Measurements from ENCODE around the gene SLC7A4. TPM values are rescaled to one million over a fixed set of nuclear protein-coding genes. Genes with fewer than 3 reads are reported as not detected.

SLC7A4 gene
- total and polyA plus RNA-seq, 3 donors from 2014 or later, result 54.8 to 64.8 (median 60.3) TPM

DNA sequence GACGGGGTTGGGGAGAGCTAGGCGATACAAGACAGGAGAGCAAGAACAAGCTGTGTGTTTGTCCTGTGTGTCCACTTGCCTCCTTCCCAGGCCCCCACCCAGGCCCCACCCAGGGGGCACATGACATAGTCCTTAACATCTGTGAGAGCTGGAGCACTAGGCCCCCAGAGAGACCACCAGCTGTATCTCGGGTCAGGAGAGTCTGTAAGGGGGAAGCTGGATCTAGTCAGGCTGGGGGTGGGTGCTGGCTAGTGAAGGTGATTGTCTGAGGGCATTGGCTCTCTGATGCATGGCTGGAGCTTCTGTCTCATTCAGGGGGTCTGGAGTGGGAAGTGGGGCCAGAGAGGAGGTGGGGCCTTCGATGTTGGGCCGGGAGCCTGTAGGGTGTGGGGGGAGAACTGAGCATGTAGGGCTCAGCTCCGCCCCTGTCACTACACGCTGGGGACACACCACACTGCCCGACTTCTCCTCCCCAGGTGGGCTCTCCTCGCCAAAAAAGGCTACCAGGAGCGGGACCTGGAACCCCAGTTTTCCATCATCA lies 16.8 kb downstream of the SLC7A4 start:
- Histone ChIP-seq H3K27ac (peak overlapping the region; percentile 30 to 45), H3K4me3 (no peak overlapping the region), H3K4me1 (peaks cover 18% of the 10 kb centered on the region), H3K36me3 (ENCODE audit: low read depth, missing control alignments) (no peaks in the 10 kb centered on the region), H3K9me3 (no peaks in the 10 kb centered on the region), H3K27me3 (no peaks in the 10 kb centered on the region)
- WGBS, 2 donors, result 67 to 72% methylated on average over 7 to 10 of the region's 10 CpGs
- intact Hi-C loops (cut with DNase I; ENCODE audit: low total_unique reads), result no loop called here
- TF ChIP-seq POLR2A (IDR thresholded peaks at IDR 0.05), result no peak
- TF ChIP-seq, protein P1, sequence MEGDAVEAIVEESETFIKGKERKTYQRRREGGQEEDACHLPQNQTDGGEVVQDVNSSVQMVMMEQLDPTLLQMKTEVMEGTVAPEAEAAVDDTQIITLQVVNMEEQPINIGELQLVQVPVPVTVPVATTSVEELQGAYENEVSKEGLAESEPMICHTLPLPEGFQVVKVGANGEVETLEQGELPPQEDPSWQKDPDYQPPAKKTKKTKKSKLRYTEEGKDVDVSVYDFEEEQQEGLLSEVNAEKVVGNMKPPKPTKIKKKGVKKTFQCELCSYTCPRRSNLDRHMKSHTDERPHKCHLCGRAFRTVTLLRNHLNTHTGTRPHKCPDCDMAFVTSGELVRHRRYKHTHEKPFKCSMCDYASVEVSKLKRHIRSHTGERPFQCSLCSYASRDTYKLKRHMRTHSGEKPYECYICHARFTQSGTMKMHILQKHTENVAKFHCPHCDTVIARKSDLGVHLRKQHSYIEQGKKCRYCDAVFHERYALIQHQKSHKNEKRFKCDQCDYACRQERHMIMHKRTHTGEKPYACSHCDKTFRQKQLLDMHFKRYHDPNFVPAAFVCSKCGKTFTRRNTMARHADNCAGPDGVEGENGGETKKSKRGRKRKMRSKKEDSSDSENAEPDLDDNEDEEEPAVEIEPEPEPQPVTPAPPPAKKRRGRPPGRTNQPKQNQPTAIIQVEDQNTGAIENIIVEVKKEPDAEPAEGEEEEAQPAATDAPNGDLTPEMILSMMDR (IDR thresholded peaks at IDR 0.05), result no peak
- DNase-seq, result no peak

- Histone ChIP-seq H3K27me3 (no peaks in the 10 kb centered on the region), H3K4me1 (peaks cover 18% of the 10 kb centered on the region), H3K9me3 (no peaks in the 10 kb centered on the region), H3K4me3 (peak within 1 kb of the TSS; percentile 29 to 61), H3K36me3 (ENCODE audit: low read depth, missing control alignments) (no peaks in the 10 kb centered on the region), H3K27ac (peak within 1 kb of the TSS; percentile 39 to 45)
- TF ChIP-seq, protein P1 (IDR thresholded peaks at IDR 0.05), result no peak
- peak; percentile 89 for DNase-seq
- WGBS, 2 donors, result 19 to 22% methylated on average over 10 to 12 of the region's 12 CpGs
- intact Hi-C loops (cut with DNase I; ENCODE audit: low total_unique reads), result no loop called here
These were observed 17.5 kb downstream of the SLC7A4 start, which contains the start of gene P2RX6 for GRCh38 chr22:21014726-21015465. P2RX6 (plus strand) TSS chr22:21015165; CDS start chr22:21015175, 10 bp downstream.

DNA sequence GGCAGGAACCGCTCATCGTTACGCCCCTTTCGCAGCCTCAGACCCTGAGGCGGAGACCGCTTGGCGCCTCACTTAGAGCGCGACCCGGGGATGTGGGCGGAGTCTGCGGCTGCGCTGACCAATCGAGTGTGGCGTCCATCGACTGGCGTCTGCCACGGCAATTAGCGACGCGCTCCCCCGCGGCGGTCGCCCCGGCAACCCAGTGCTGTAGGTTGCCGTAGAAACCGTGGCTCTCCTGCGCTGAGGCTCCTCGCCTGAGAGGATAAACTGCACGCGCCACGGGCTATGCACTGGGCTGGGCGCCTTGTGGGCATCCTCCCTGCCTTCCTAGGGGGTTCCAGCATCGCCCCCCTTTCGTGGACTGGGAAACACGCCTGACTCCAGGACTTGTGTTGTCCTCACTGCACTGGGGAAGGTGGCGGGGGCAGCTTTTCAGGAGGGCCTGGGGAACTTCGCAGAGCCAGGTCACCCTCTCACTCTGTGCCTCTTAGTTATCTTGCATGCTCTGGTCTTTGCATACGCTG lies 18.1 kb downstream of the SLC7A4 start:
- H3K4me3 ChIP-seq, result peak overlapping the region; percentile 29 to 61
- DNase-seq, result peak; percentile 95
- peaks cover 18% of the 10 kb centered on the region for H3K4me1 ChIP-seq
- H3K36me3 ChIP-seq (ENCODE audit: low read depth, missing control alignments), result no peaks in the 10 kb centered on the region
- TF ChIP-seq, protein P1 (IDR thresholded peaks at IDR 0.05), result no peak
- no peak for TF ChIP-seq POLR2A (IDR thresholded peaks at IDR 0.05)
- intact Hi-C loops (cut with DNase I; ENCODE audit: low total_unique reads), result no loop called here
- H3K27me3 ChIP-seq, result no peaks in the 10 kb centered on the region
- H3K9me3 ChIP-seq, result no peaks in the 10 kb centered on the region
- WGBS, 2 donors, result 0 to 1% methylated on average over 13 to 24 of the region's 40 CpGs
- peak overlapping the region; percentile 28 to 39 for H3K27ac ChIP-seq

DNA sequence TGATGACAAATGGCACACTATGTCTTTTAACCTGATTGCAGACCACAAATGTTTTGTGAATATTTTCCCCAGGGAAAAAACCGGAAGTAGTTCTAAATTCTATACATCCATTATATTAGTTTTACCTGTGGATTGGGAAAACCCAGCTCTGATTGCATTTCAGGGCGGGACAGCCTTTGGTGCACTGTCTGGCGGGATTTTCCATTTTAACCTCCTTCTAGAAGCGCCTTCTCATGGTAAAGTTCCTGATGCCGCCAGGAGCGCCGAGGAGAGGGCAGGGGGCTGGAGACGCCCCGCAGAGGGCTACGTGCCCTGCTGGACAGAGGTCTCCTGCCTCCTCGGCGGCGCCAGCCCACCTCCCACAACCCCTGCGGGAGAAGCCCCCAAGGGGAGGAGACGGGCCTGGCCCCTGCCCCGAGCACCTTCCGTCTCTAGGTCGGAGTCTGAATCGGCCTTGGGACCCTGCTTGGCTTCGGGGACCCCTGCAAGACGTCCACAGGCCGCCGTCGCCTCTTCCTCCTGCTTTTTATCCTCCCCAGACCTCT lies 18.6 kb downstream of the SLC7A4 start:
- H3K9me3 ChIP-seq, result no peaks in the 10 kb centered on the region
- no peaks in the 10 kb centered on the region for H3K27me3 ChIP-seq
- no peak for DNase-seq
- TF ChIP-seq, protein P1 (IDR thresholded peaks at IDR 0.05), result no peak
- TF ChIP-seq POLR2A (IDR thresholded peaks at IDR 0.05), result no peak
- intact Hi-C loops (cut with DNase I; ENCODE audit: low total_unique reads), result no loop called here
- H3K4me1 ChIP-seq, result peaks cover 18% of the 10 kb centered on the region
- H3K36me3 ChIP-seq (ENCODE audit: low read depth, missing control alignments), result no peaks in the 10 kb centered on the region
- H3K27ac ChIP-seq, result peak overlapping the region; percentile 28 to 39
- 17 to 19% methylated on average over 22 to 24 of the region's 24 CpGs for WGBS, 2 donors
- H3K4me3 ChIP-seq, result peak overlapping the region; percentile 29 to 61

Data from testis (tissue), 3 donors.